PC-3 (cell line): Measurements from ENCODE around the gene VPS36.

ENCODE experiments used
- CTCF ChIP-seq: fragments of 300-600 bp; sonication (generic); conservative IDR thresholded peaks from 2 replicates; pipeline ENCODE4 v1.5.1; 2017; ENCODE audit warnings: antibody characterized with exemption, low read depth, mild to moderate bottlenecking, low read length
- EZH2 ChIP-seq: fragments of 300-600 bp; sonication (generic); IDR thresholded peaks from one replicate; pipeline ENCODE4 v1.6.1; 2017; ENCODE audit warnings: antibody characterized with exemption, mild to moderate bottlenecking, low read length; ENCODE audit not compliant: unreplicated experiment

- TF ChIP-seq CTCF (no peak), EZH2 (no peak)
Measured at GRCh38 chr13:52452470-52452869, 2.0 kb upstream of the VPS36 start.
